Measurements from ENCODE around the gene IGFBP6. TPM values are rescaled to one million over a fixed set of nuclear protein-coding genes. Genes with fewer than 3 reads are reported as not detected.
"Not testable (repeated sequence)": the region's sequence is repeated elsewhere in the genome, so short reads cannot be mapped to it uniquely, and the experiment has no call there.

Gene IGFBP6
- total RNA-seq, 1 experiment from 2014 or later, result 7.3 TPM

DNA sequence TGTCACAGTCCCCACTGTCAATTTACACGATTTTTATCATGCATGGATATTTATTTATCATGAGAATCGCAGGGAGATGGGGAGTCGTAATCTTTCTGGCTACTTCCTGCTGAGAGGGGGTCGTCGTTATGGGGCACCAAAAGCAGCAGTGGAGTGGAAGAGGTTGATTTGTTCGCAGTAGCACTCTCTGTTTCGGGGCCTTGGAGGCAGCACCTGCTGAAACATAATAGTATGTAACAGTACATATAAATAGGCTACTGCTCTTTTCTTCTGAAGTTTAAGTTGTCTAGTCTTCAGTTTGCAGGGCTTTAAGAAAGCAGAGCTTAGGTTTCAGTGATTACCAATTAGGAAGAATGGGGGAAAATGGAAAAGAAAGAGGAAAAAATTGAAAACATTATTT, 9.7 kb downstream of the IGFBP6 start:
- Histone ChIP-seq H3K36me3 (ENCODE audit: insufficient read depth, low read length, poor library complexity, severe bottlenecking) (no peaks in the 10 kb centered on the region), H3K27me3 (replicated peaks; ENCODE audit: insufficient read depth, low read depth, low read length, poor library complexity) (no peaks in the 10 kb centered on the region), H3K4me3 (ENCODE audit: low read depth, low read length, poor library complexity, severe bottlenecking) (no peak overlapping the region), H3K4me1 (ENCODE audit: insufficient read depth, low read length, poor library complexity, severe bottlenecking) (no peaks in the 10 kb centered on the region), H3K27ac (ENCODE audit: low read depth, low read length, poor library complexity, severe bottlenecking) (no peak overlapping the region), H3K9me3 (ENCODE audit: low read depth, low read length, poor library complexity, severe bottlenecking) (no peaks in the 10 kb centered on the region)
- ChIA-PET CTCF (interaction anchor here (1.4 kb wide), 1 partner anchor 28 kb away, joined by 3 read pairs; the partner anchor contains the start of gene SPRYD3), POLR2A (ENCODE audit: low non-redundant PET) (no interaction called here)
- no peak for TF ChIP-seq EZH2 (IDR thresholded peaks at IDR 0.05; ENCODE audit: borderline replicate concordance, low read depth, low read length, poor library complexity, severe bottlenecking)
- TF ChIP-seq, protein P1, sequence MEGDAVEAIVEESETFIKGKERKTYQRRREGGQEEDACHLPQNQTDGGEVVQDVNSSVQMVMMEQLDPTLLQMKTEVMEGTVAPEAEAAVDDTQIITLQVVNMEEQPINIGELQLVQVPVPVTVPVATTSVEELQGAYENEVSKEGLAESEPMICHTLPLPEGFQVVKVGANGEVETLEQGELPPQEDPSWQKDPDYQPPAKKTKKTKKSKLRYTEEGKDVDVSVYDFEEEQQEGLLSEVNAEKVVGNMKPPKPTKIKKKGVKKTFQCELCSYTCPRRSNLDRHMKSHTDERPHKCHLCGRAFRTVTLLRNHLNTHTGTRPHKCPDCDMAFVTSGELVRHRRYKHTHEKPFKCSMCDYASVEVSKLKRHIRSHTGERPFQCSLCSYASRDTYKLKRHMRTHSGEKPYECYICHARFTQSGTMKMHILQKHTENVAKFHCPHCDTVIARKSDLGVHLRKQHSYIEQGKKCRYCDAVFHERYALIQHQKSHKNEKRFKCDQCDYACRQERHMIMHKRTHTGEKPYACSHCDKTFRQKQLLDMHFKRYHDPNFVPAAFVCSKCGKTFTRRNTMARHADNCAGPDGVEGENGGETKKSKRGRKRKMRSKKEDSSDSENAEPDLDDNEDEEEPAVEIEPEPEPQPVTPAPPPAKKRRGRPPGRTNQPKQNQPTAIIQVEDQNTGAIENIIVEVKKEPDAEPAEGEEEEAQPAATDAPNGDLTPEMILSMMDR (conservative IDR thresholded peaks at IDR 0.05; ENCODE audit: low read depth, low read length), result no peak
- no TSS peak for BruUV-seq (replicated peaks)
- intact Hi-C loops (cut with micrococcal nuclease; ENCODE audit: unreplicated experiment), result no loop called here
- DNase-seq (ENCODE audit: low spot score), result no peak

DNA sequence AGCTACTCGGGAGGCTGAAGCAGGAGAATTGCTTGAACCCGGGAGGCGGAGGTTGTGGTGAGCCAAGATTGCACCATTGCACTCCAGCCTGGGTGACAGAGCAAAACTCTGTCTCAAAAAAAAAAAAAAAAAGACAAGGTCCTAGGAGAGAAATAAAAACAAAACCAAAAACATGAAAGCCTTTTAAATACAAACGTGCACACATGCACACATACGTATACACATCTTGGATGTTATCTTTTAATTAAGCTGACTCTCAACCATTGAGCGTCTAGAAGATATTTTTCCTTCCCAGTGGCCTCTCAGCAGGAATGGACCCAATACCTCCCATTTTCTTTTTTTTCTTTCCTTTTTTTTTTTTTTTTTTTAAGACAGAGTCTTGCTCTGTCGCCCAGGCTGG, 15.0 kb downstream of the IGFBP6 start:
- H3K36me3 ChIP-seq (ENCODE audit: insufficient read depth, low read length, poor library complexity, severe bottlenecking); DNase-seq (ENCODE audit: low spot score); H3K27ac ChIP-seq (ENCODE audit: low read depth, low read length, poor library complexity, severe bottlenecking); intact Hi-C loops (cut with micrococcal nuclease; ENCODE audit: unreplicated experiment); BruUV-seq (replicated peaks); POLR2A ChIA-PET (ENCODE audit: low non-redundant PET); CTCF ChIA-PET; H3K4me3 ChIP-seq (ENCODE audit: low read depth, low read length, poor library complexity, severe bottlenecking); H3K9me3 ChIP-seq (ENCODE audit: low read depth, low read length, poor library complexity, severe bottlenecking); H3K27me3 ChIP-seq (replicated peaks; ENCODE audit: insufficient read depth, low read depth, low read length, poor library complexity); H3K4me1 ChIP-seq (ENCODE audit: insufficient read depth, low read length, poor library complexity, severe bottlenecking): not testable (repeated sequence)

DNA sequence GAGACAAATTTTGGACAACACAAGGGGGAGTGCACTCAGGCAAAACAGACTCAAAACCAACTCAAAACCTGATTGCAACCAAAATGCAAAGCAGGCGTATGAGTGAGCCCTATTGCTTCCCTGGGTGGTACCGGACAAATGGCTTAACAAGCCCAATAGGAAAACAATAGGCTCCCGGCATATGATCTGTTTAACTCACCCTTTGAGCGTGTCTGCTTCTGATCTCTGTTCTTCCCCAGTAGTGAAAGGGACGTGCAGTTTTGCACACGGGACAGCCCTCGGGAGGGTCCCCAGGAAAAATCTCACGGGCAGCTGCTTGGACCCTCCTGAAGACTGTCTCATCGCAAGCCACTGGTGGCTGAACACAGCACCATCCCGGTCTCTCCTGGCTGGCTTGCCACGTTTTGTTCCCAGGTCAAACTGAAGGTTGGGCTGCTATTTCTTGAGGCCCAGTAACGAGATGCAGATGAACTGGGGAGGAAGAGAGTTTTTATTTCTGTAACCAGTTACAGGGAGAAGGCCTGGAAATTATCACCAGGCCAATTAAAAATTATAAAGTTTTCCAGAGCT, 15.8 kb downstream of the IGFBP6 start:
- ChIA-PET POLR2A (ENCODE audit: low non-redundant PET) (no interaction called here), CTCF (no interaction called here)
- no peak overlapping the region for H3K27ac ChIP-seq (ENCODE audit: low read depth, low read length, poor library complexity, severe bottlenecking)
- no peak overlapping the region for H3K4me3 ChIP-seq (ENCODE audit: low read depth, low read length, poor library complexity, severe bottlenecking)
- no peaks in the 10 kb centered on the region for H3K4me1 ChIP-seq (ENCODE audit: insufficient read depth, low read length, poor library complexity, severe bottlenecking)
- no peak for DNase-seq (ENCODE audit: low spot score)
- no peaks in the 10 kb centered on the region for H3K36me3 ChIP-seq (ENCODE audit: insufficient read depth, low read length, poor library complexity, severe bottlenecking)
- no TSS peak for BruUV-seq (replicated peaks)
- intact Hi-C loops (cut with micrococcal nuclease; ENCODE audit: unreplicated experiment), result no loop called here
- H3K27me3 ChIP-seq (replicated peaks; ENCODE audit: insufficient read depth, low read depth, low read length, poor library complexity), result no peaks in the 10 kb centered on the region
- no peaks in the 10 kb centered on the region for H3K9me3 ChIP-seq (ENCODE audit: low read depth, low read length, poor library complexity, severe bottlenecking)
- TF ChIP-seq, protein P1 (conservative IDR thresholded peaks at IDR 0.05; ENCODE audit: low read depth, low read length), result no peak
- no peak for TF ChIP-seq EZH2 (IDR thresholded peaks at IDR 0.05; ENCODE audit: borderline replicate concordance, low read depth, low read length, poor library complexity, severe bottlenecking)

DNA sequence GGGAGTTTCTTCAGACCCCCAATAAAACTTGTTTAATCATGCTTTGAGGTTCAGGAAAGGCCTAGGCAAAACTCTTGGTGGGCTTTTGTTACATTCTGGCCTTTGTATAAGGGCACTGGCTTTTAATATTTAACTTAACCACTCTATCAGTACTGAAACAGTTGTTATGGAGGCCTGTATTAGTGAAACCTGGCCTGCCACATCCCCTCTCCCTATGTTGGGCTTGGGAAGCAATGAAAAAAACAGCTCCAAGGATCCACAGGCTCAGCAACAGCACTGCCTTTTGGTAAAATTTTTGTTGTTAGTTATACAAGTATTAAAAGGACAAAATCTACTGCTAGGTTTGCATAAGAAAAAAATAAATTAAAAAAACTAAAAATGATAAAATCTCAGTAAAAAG, 16.5 kb downstream of the IGFBP6 start:
- H3K27ac ChIP-seq (ENCODE audit: low read depth, low read length, poor library complexity, severe bottlenecking), result no peak overlapping the region
- ChIA-PET POLR2A (ENCODE audit: low non-redundant PET) (no interaction called here), CTCF (no interaction called here)
- no TSS peak for BruUV-seq (replicated peaks)
- DNase-seq (ENCODE audit: low spot score), result no peak
- H3K27me3 ChIP-seq (replicated peaks; ENCODE audit: insufficient read depth, low read depth, low read length, poor library complexity), result no peaks in the 10 kb centered on the region
- intact Hi-C loops (cut with micrococcal nuclease; ENCODE audit: unreplicated experiment), result no loop called here
- TF ChIP-seq EZH2 (IDR thresholded peaks at IDR 0.05; ENCODE audit: borderline replicate concordance, low read depth, low read length, poor library complexity, severe bottlenecking), result no peak
- TF ChIP-seq, protein P1 (conservative IDR thresholded peaks at IDR 0.05; ENCODE audit: low read depth, low read length), result no peak
- H3K36me3 ChIP-seq (ENCODE audit: insufficient read depth, low read length, poor library complexity, severe bottlenecking), result no peaks in the 10 kb centered on the region
- no peak overlapping the region for H3K4me3 ChIP-seq (ENCODE audit: low read depth, low read length, poor library complexity, severe bottlenecking)
- no peaks in the 10 kb centered on the region for H3K4me1 ChIP-seq (ENCODE audit: insufficient read depth, low read length, poor library complexity, severe bottlenecking)
- H3K9me3 ChIP-seq (ENCODE audit: low read depth, low read length, poor library complexity, severe bottlenecking), result no peaks in the 10 kb centered on the region

All from A673 (cell line).